Measurements from ENCODE around the gene TMEM266. TPM values are rescaled to one million over a fixed set of nuclear protein-coding genes. Genes with fewer than 3 reads are reported as not detected.

The TMEM266 gene
- polyA plus RNA-seq, 6 donors from 2014 or later = 0.14 TPM; not detected in 5

- H3K27me3 Mint-ChIP-seq = peaks cover 9 to 23% (median 16%) of the 10 kb centered on the region in 3 donors
Observed at GRCh38 chr15:76150513-76150912, 90.7 kb downstream of the TMEM266 start.

GRCh38 chr15:76150971-76151598 lies 91.3 kb downstream of the TMEM266 start:
- peak; percentile 61 for DNase-seq
- H3K4me3 Mint-ChIP-seq = peak overlapping the region in 3 of 8 donors; percentile 47 to 80 (median 69)
- H3K27me3 Mint-ChIP-seq = peaks cover 4 to 17% (median 11%) of the 10 kb centered on the region in 3 donors
- no peaks in the 10 kb centered on the region for H3K36me3 Mint-ChIP-seq
- ATAC-seq (ENCODE audit: low read depth in 2 of 2) = peak; percentile 89 to 90
- H3K9me3 Mint-ChIP-seq = no peaks in the 10 kb centered on the region
- H3K27ac Mint-ChIP-seq = peak overlapping the region in 2 of 6 donors; percentile 50 to 81
- peaks cover 14 to 19% (median 15%) of the 10 kb centered on the region in 3 donors for H3K4me1 Mint-ChIP-seq

More at GRCh38 chr15:76150513-76150912, 90.7 kb downstream of the TMEM266 start:
- H3K9me3 Mint-ChIP-seq = no peaks in the 10 kb centered on the region
- peak overlapping the region in 3 of 6 donors; percentile 47 to 84 (median 82) for H3K27ac Mint-ChIP-seq
- ATAC-seq (ENCODE audit: low read depth in 2 of 2) (peak; percentile 24 to 42), DNase-seq (no peak)
- no peaks in the 10 kb centered on the region for H3K36me3 Mint-ChIP-seq
- H3K4me3 Mint-ChIP-seq = no peak overlapping the region
- H3K4me1 Mint-ChIP-seq = peaks cover 14 to 19% (median 15%) of the 10 kb centered on the region in 3 donors

- Mint-ChIP-seq H3K27me3 (peaks cover 4 to 12% (median 6%) of the 10 kb centered on the region in 3 donors), H3K4me3 (peak overlapping the region in 1 of 8 donors; percentile 37), H3K36me3 (no peaks in the 10 kb centered on the region), H3K9me3 (no peaks in the 10 kb centered on the region), H3K4me1 (peaks cover 14 to 19% (median 15%) of the 10 kb centered on the region in 3 donors), H3K27ac (peak overlapping the region in 2 of 6 donors; percentile 50 to 81)
- no peak for ATAC-seq (ENCODE audit: low read depth in 2 of 2)
- DNase-seq = no peak
Observed at GRCh38 chr15:76151599-76151974, 91.8 kb downstream of the TMEM266 start.

DNA sequence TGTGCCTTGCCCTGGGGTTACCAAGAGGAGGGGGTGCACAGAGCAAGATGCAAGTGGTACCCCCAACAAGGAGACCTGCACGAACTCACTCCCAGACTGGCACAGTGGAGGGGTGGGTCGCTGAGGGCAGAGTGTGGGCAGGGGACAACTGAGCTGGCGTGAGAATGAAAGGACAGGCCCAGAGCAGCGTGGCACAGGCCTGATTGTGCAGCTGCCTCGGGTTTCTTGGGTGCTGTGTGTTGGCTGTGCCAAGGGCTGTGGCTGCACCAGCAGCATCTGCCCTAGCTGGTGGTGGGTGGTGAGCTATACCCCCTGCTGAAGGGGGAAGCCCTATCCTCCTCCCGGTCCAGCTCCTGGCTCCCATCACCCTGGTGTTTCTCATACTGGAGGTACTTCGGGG lies 92.4 kb downstream of the TMEM266 start:
- peak overlapping the region in 1 of 6 donors; percentile 91 for H3K27ac Mint-ChIP-seq
- no peaks in the 10 kb centered on the region for H3K9me3 Mint-ChIP-seq
- H3K4me3 Mint-ChIP-seq = no peak overlapping the region
- ATAC-seq (ENCODE audit: low read depth in 2 of 2) (no peak), DNase-seq (no peak)
- H3K4me1 Mint-ChIP-seq = peaks cover 14 to 19% (median 15%) of the 10 kb centered on the region in 3 donors
- H3K36me3 Mint-ChIP-seq = no peaks in the 10 kb centered on the region
- peaks cover 0 to 6% (median 4%) of the 10 kb centered on the region in 3 donors for H3K27me3 Mint-ChIP-seq

DNA sequence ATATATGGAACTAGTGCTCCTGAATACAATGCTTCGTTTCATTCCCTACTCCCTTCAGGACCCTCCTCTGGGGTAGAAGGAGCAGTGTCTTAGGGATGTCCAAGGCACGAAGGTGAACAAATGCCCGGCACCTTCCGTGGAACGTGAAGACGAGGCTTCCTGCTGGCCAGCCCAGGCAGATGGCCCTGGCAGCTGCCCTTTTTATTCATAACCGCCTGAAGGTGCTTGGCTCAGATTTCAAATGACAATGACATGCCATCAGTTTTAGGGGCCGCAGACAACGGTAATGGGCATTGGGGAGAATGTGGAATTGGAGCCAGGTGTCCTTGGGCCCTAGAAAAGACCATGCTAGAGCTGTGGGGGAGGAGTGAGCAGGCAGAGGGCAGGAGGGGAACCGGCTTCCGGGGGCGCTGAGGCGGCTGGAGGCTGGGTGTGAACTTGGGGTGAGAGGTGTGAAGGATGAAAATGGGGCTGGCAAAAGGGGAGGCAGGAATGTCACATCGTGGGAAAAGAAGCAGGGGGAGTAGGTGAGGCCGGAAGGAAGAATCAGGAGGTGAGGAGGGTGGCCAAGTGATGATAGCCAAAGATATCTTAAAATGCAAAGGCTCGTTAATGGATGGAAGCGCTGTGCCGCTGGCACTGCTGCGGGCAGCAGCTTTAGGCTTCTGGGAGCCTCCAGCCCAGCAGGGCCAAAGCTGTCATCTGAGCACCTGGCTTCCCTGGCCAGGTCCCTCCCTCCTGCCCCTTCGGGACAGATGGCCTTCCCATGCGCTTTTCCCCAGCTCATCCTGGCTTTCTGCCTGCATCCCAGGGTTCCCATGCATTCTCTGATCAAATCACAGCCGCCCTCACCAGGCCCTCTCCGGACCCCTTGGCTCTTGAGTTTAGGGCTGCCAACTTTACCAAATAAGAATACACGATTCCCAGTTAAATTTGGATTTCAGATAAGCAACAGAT lies 93.7 kb downstream of the TMEM266 start:
- ATAC-seq (ENCODE audit: low read depth in 2 of 2) = no peak
- Mint-ChIP-seq H3K27me3 (no peaks in the 10 kb centered on the region), H3K4me1 (peaks cover 8 to 14% (median 11%) of the 10 kb centered on the region in 3 donors), H3K4me3 (no peak overlapping the region), H3K27ac (peak overlapping the region in 1 of 6 donors; percentile 25), H3K9me3 (no peaks in the 10 kb centered on the region), H3K36me3 (no peaks in the 10 kb centered on the region)
- DNase-seq = no peak

DNA sequence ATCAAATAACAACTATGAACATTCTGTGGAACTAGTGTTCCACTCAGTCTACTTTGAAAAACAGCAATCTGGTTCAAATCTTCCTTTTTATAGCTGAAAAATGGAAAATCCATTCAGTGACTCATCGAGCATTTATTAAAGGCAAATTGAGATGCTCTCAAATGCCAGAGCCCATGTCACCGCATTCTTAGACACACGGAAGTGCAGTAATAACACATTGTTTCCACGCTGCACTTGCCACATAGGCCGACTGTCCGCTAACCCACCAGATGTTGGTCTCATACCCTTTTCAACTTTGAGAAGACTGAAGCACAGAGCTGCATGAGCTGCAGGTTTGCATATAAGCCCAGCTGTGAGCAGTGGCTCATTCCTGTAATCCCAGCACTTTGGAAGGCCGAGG lies 95.9 kb downstream of the TMEM266 start:
- DNase-seq (no peak), ATAC-seq (ENCODE audit: low read depth in 2 of 2) (no peak)
- no peaks in the 10 kb centered on the region for H3K36me3 Mint-ChIP-seq
- peaks cover 2 to 8% (median 6%) of the 10 kb centered on the region in 3 donors for H3K4me1 Mint-ChIP-seq
- H3K9me3 Mint-ChIP-seq = no peaks in the 10 kb centered on the region
- peaks cover 0 to 18% (median 11%) of the 10 kb centered on the region in 3 donors for H3K27me3 Mint-ChIP-seq
- no peak overlapping the region for H3K27ac Mint-ChIP-seq
- H3K4me3 Mint-ChIP-seq = no peak overlapping the region

DNA sequence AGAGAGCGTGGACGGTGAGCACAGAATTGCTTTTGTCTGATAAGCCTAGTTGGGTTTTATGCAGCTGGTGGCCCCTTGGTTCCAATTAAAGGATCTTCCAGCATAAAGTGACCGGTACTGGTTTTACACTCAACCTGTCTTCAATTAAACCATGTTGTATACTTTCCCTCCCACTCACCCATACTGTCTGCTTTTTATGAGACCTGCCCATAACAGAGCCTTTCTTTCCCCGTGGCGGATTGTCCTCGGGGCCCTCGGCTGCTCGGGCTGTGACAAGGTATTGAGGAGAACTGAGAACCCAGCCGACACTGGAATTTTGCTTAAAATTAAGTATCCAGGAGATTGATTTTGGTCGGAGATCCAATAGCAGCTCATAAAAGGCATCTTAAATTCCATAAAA lies 98.4 kb downstream of the TMEM266 start:
- DNase-seq (no peak), ATAC-seq (ENCODE audit: low read depth in 2 of 2) (no peak)
- H3K9me3 Mint-ChIP-seq = no peaks in the 10 kb centered on the region
- H3K36me3 Mint-ChIP-seq = no peaks in the 10 kb centered on the region
- no peak overlapping the region for H3K4me3 Mint-ChIP-seq
- H3K27me3 Mint-ChIP-seq = peaks cover 0 to 22% (median 11%) of the 10 kb centered on the region in 3 donors
- H3K4me1 Mint-ChIP-seq = no peaks in the 10 kb centered on the region
- H3K27ac Mint-ChIP-seq = peak overlapping the region in 1 of 6 donors; percentile 82

- ATAC-seq (ENCODE audit: low read depth in 2 of 2) = no peak
- H3K27ac Mint-ChIP-seq = no peak overlapping the region
- peaks cover 0 to 22% (median 11%) of the 10 kb centered on the region in 3 donors for H3K27me3 Mint-ChIP-seq
- H3K4me3 Mint-ChIP-seq = no peak overlapping the region
- no peaks in the 10 kb centered on the region for H3K4me1 Mint-ChIP-seq
- no peaks in the 10 kb centered on the region for H3K9me3 Mint-ChIP-seq
- no peaks in the 10 kb centered on the region for H3K36me3 Mint-ChIP-seq
- no peak for DNase-seq
Observed at GRCh38 chr15:76158815-76159214, 99.0 kb downstream of the TMEM266 start.

- no peaks in the 10 kb centered on the region for H3K4me1 Mint-ChIP-seq
- H3K27me3 Mint-ChIP-seq = peaks cover 0 to 22% (median 11%) of the 10 kb centered on the region in 3 donors
- ATAC-seq (ENCODE audit: low read depth in 2 of 2) = no peak
- H3K4me3 Mint-ChIP-seq = no peak overlapping the region
- no peaks in the 10 kb centered on the region for H3K9me3 Mint-ChIP-seq
- DNase-seq = no peak
- H3K36me3 Mint-ChIP-seq = no peaks in the 10 kb centered on the region
- no peak overlapping the region for H3K27ac Mint-ChIP-seq
Observed at GRCh38 chr15:76159282-76159681, 99.5 kb downstream of the TMEM266 start.

DNA sequence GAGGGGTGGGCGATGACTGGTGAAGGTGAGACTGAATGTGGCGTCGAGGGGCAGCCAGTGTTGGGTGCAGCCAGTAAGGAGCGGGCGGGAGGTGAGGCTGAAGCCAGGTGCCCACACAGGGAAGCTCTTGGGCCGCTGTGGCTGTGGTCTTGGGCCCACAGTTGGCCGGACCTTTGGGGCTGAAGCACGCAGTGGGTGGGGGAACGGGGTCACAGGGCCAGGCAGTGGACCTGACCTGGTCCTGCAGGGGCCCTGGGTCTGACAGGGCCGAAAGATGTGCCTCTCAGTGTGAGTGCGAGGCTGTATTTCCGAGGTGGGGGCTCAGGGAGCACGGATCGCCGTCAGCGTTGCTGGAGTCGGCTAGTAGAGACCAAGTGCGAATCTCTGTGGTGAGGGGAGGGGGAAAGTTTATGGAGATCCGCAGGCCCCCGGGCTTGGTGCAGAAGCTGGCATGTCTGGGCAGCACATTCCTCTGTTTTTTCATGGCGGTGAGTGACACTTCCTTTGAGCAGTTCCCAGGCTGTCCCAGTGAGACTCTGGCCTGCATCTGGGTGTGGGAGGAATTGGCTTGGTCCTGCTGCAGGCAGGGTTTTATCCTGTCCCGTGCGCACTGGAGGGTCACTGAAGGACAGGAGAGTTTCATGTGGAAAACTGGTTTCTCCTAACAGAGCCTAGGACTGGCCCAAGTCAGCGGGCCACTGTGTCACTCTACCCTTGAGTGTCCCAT lies 100.8 kb downstream of the TMEM266 start:
- Mint-ChIP-seq H3K9me3 (no peaks in the 10 kb centered on the region), H3K4me3 (peak overlapping the region in 1 of 8 donors; percentile 33), H3K36me3 (no peaks in the 10 kb centered on the region), H3K27ac (no peak overlapping the region), H3K4me1 (no peaks in the 10 kb centered on the region), H3K27me3 (peaks cover 0 to 22% (median 11%) of the 10 kb centered on the region in 3 donors)
- no peak for ATAC-seq (ENCODE audit: low read depth in 2 of 2)
- DNase-seq = no peak

DNA sequence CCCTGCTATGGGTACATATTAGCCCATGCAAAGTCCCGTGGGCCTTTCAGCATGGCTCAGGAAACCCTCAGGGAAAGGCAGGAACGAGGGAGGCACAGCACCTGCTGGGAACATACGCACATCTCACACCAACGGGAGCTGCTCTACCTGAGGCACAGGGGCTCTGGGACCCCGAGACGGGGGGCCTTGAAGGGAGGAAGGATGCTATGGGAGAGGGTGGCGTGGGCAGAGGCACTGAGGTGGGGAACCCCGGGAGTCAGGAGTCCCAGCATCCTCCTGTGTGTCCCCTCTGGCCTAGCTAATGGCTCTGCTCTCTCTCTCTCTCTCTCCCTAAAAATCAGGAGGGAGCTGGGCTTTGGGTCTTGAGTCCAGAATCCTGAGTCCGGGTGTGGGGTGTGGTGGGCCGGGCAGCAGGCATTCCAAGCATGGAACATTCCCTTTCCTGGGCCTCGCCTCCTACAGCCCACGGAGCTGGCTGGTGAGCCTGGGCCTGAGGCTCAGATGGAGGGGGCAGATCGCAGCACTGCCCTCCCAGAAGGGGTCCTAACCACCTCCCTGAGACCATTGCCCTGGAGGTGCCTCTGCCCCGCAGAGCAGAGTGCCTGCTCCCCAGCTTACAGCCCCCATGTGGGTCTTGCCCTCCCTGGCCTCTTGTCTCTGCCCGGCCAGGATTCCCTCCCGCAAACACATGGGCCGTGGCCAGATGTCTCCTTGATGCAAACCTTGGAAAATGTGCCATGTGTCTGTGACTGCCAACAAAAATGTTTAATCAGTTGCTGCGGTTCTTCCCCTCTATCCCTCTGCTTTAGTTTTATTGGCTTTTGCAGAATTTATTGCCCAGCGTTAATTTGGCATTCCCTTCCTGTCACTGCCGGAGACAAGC lies 101.6 kb downstream of the TMEM266 start:
- no peaks in the 10 kb centered on the region for H3K9me3 Mint-ChIP-seq

GRCh38 chr15:76162036-76162398 lies 102.2 kb downstream of the TMEM266 start:
- Mint-ChIP-seq H3K4me1 (no peaks in the 10 kb centered on the region), H3K9me3 (no peaks in the 10 kb centered on the region), H3K36me3 (no peaks in the 10 kb centered on the region), H3K27ac (no peak overlapping the region), H3K27me3 (peaks cover 4 to 22% (median 11%) of the 10 kb centered on the region in 3 donors), H3K4me3 (no peak overlapping the region)
- ATAC-seq (ENCODE audit: low read depth in 2 of 2) (no peak), DNase-seq (no peak)

More for the DNA sequence above, 101.6 kb downstream of the TMEM266 start:
- DNase-seq (no peak), ATAC-seq (ENCODE audit: low read depth in 2 of 2) (no peak)
- Mint-ChIP-seq H3K27me3 (peaks cover under 1 to 22% (median 11%) of the 10 kb centered on the region in 3 donors), H3K27ac (no peak overlapping the region), H3K4me1 (no peaks in the 10 kb centered on the region), H3K36me3 (no peaks in the 10 kb centered on the region), H3K4me3 (no peak overlapping the region)
